Measurements from ENCODE around the gene REPS2.

The REPS2 gene

GRCh38 chrX:17167915-17168314 lies 221.5 kb downstream of the REPS2 start:
- Histone ChIP-seq H4K12ac (ENCODE audit: low read depth, low read length) (no peak overlapping the region), H3K79me1 (ENCODE audit: low read length) (no peaks in the 10 kb centered on the region), H3K27ac (ENCODE audit: low read depth, low read length) (no peak overlapping the region), H2BK5ac (ENCODE audit: low read depth, low read length, poor library complexity) (no peak overlapping the region), H3K9me3 (ENCODE audit: insufficient read depth, low read depth, low read length) (no peaks in the 10 kb centered on the region), H3K36me3 (ENCODE audit: control insufficient read depth in 1 of 2, insufficient read depth in 2 of 2, low read length in 2 of 2) (no peaks in the 10 kb centered on the region), H2AK5ac (ENCODE audit: low read length) (no peak overlapping the region), H4K91ac (ENCODE audit: low read depth, low read length) (no peak overlapping the region), H2BK120ac (ENCODE audit: insufficient read depth, low read length, poor library complexity) (no peak overlapping the region), H2BK12ac (ENCODE audit: low read length) (no peak overlapping the region), H3K4me3 (ENCODE audit: low read depth, low read length) (no peak overlapping the region), H3K23ac (ENCODE audit: low read length) (no peak overlapping the region), H3K4ac (ENCODE audit: low read depth, low read length) (no peak overlapping the region), H3K79me2 (ENCODE audit: control insufficient read depth, insufficient read depth, low read length, poor library complexity) (no peaks in the 10 kb centered on the region), H3K4me2 (ENCODE audit: low read length) (no peak overlapping the region), H3K4me1 (ENCODE audit: control insufficient read depth in 1 of 2, insufficient read depth in 2 of 2, low read length in 2 of 2) (no peaks in the 10 kb centered on the region), H4K8ac (ENCODE audit: low read depth, low read length) (no peak overlapping the region), H3K27me3 (ENCODE audit: insufficient read depth, low read length) (no peaks in the 10 kb centered on the region), H3K14ac (ENCODE audit: low read length) (no peak overlapping the region), H3K9ac (ENCODE audit: low read length) (no peak overlapping the region), H2AFZ (ENCODE audit: insufficient read depth, low read length, poor library complexity) (no peak overlapping the region), H3K18ac (ENCODE audit: low read length) (no peak overlapping the region)
- no peak for DNase-seq
- WGBS (ENCODE audit: extremely low coverage, insufficient coverage, insufficient read length) = no CpG with 5 or more reads among the region's 2 CpGs

- H3K27me3 ChIP-seq (ENCODE audit: insufficient read depth, low read length) = no peaks in the 10 kb centered on the region
- H3K27ac ChIP-seq (ENCODE audit: low read depth, low read length) = no peak overlapping the region
- H3K23ac ChIP-seq (ENCODE audit: low read length) = no peak overlapping the region
- no peak overlapping the region for H4K91ac ChIP-seq (ENCODE audit: low read depth, low read length)
- no peak overlapping the region for H2AFZ ChIP-seq (ENCODE audit: insufficient read depth, low read length, poor library complexity)
- no peak overlapping the region for H2BK12ac ChIP-seq (ENCODE audit: low read length)
- H2AK5ac ChIP-seq (ENCODE audit: low read length) = no peak overlapping the region
- H3K4me1 ChIP-seq (ENCODE audit: control insufficient read depth in 1 of 2, insufficient read depth in 2 of 2, low read length in 2 of 2) = no peaks in the 10 kb centered on the region
- no peak overlapping the region for H4K12ac ChIP-seq (ENCODE audit: low read depth, low read length)
- no peaks in the 10 kb centered on the region for H3K36me3 ChIP-seq (ENCODE audit: control insufficient read depth in 1 of 2, insufficient read depth in 2 of 2, low read length in 2 of 2)
- no peak for DNase-seq
- no peaks in the 10 kb centered on the region for H3K79me2 ChIP-seq (ENCODE audit: control insufficient read depth, insufficient read depth, low read length, poor library complexity)
- H2BK5ac ChIP-seq (ENCODE audit: low read depth, low read length, poor library complexity) = no peak overlapping the region
- no peak overlapping the region for H3K4ac ChIP-seq (ENCODE audit: low read depth, low read length)
- no peaks in the 10 kb centered on the region for H3K79me1 ChIP-seq (ENCODE audit: low read length)
- no peak overlapping the region for H3K9ac ChIP-seq (ENCODE audit: low read length)
- no peak overlapping the region for H3K4me2 ChIP-seq (ENCODE audit: low read length)
- H3K14ac ChIP-seq (ENCODE audit: low read length) = no peak overlapping the region
- H3K18ac ChIP-seq (ENCODE audit: low read length) = no peak overlapping the region
- H2BK120ac ChIP-seq (ENCODE audit: insufficient read depth, low read length, poor library complexity) = no peak overlapping the region
- WGBS (ENCODE audit: extremely low coverage, insufficient coverage, insufficient read length) = no CpG with 5 or more reads among the region's 2 CpGs
- no peaks in the 10 kb centered on the region for H3K9me3 ChIP-seq (ENCODE audit: insufficient read depth, low read depth, low read length)
- H4K8ac ChIP-seq (ENCODE audit: low read depth, low read length) = no peak overlapping the region
- H3K4me3 ChIP-seq (ENCODE audit: low read depth, low read length) = no peak overlapping the region
Observed at GRCh38 chrX:17170973-17171372, 224.5 kb downstream of the REPS2 start.

GRCh38 chrX:17174671-17175070 lies 228.2 kb downstream of the REPS2 start:
- Histone ChIP-seq H3K27me3 (ENCODE audit: insufficient read depth, low read length) (no peaks in the 10 kb centered on the region), H4K8ac (ENCODE audit: low read depth, low read length) (no peak overlapping the region), H3K79me1 (ENCODE audit: low read length) (no peaks in the 10 kb centered on the region), H2AFZ (ENCODE audit: insufficient read depth, low read length, poor library complexity) (no peak overlapping the region), H3K14ac (ENCODE audit: low read length) (no peak overlapping the region), H4K12ac (ENCODE audit: low read depth, low read length) (no peak overlapping the region), H3K4me3 (ENCODE audit: low read depth, low read length) (no peak overlapping the region), H2BK12ac (ENCODE audit: low read length) (no peak overlapping the region), H3K36me3 (ENCODE audit: control insufficient read depth in 1 of 2, insufficient read depth in 2 of 2, low read length in 2 of 2) (no peaks in the 10 kb centered on the region), H2BK5ac (ENCODE audit: low read depth, low read length, poor library complexity) (no peak overlapping the region), H3K9me3 (ENCODE audit: insufficient read depth, low read depth, low read length) (no peaks in the 10 kb centered on the region), H3K4me1 (ENCODE audit: control insufficient read depth in 1 of 2, insufficient read depth in 2 of 2, low read length in 2 of 2) (no peaks in the 10 kb centered on the region), H3K4me2 (ENCODE audit: low read length) (no peak overlapping the region), H3K27ac (ENCODE audit: low read depth, low read length) (no peak overlapping the region), H3K4ac (ENCODE audit: low read depth, low read length) (no peak overlapping the region), H2BK120ac (ENCODE audit: insufficient read depth, low read length, poor library complexity) (no peak overlapping the region), H3K79me2 (ENCODE audit: control insufficient read depth, insufficient read depth, low read length, poor library complexity) (no peaks in the 10 kb centered on the region), H3K9ac (ENCODE audit: low read length) (no peak overlapping the region), H3K23ac (ENCODE audit: low read length) (no peak overlapping the region), H2AK5ac (ENCODE audit: low read length) (no peak overlapping the region), H4K91ac (ENCODE audit: low read depth, low read length) (no peak overlapping the region), H3K18ac (ENCODE audit: low read length) (no peak overlapping the region)
- no peak for DNase-seq
- WGBS (ENCODE audit: extremely low coverage, insufficient coverage, insufficient read length) = no CpG with 5 or more reads among the region's 8 CpGs

GRCh38 chrX:17182317-17182716 lies 235.9 kb downstream of the REPS2 start:
- no CpG with 5 or more reads among the region's 3 CpGs for WGBS (ENCODE audit: extremely low coverage, insufficient coverage, insufficient read length)
- Histone ChIP-seq H3K4ac (ENCODE audit: low read depth, low read length) (no peak overlapping the region), H2AFZ (ENCODE audit: insufficient read depth, low read length, poor library complexity) (no peak overlapping the region), H3K79me2 (ENCODE audit: control insufficient read depth, insufficient read depth, low read length, poor library complexity) (no peaks in the 10 kb centered on the region), H3K4me1 (ENCODE audit: control insufficient read depth in 1 of 2, insufficient read depth in 2 of 2, low read length in 2 of 2) (no peaks in the 10 kb centered on the region), H4K8ac (ENCODE audit: low read depth, low read length) (no peak overlapping the region), H3K9ac (ENCODE audit: low read length) (no peak overlapping the region), H3K4me3 (ENCODE audit: low read depth, low read length) (no peak overlapping the region), H2BK12ac (ENCODE audit: low read length) (no peak overlapping the region), H2AK5ac (ENCODE audit: low read length) (no peak overlapping the region), H4K91ac (ENCODE audit: low read depth, low read length) (no peak overlapping the region), H3K27ac (ENCODE audit: low read depth, low read length) (no peak overlapping the region), H3K36me3 (ENCODE audit: control insufficient read depth in 1 of 2, insufficient read depth in 2 of 2, low read length in 2 of 2) (no peaks in the 10 kb centered on the region), H3K14ac (ENCODE audit: low read length) (no peak overlapping the region), H3K79me1 (ENCODE audit: low read length) (no peaks in the 10 kb centered on the region), H3K4me2 (ENCODE audit: low read length) (no peak overlapping the region), H4K12ac (ENCODE audit: low read depth, low read length) (no peak overlapping the region), H3K27me3 (ENCODE audit: insufficient read depth, low read length) (no peaks in the 10 kb centered on the region), H3K18ac (ENCODE audit: low read length) (no peak overlapping the region), H3K9me3 (ENCODE audit: insufficient read depth, low read depth, low read length) (no peaks in the 10 kb centered on the region), H2BK120ac (ENCODE audit: insufficient read depth, low read length, poor library complexity) (no peak overlapping the region), H2BK5ac (ENCODE audit: low read depth, low read length, poor library complexity) (no peak overlapping the region), H3K23ac (ENCODE audit: low read length) (no peak overlapping the region)
- no peak for DNase-seq

Measured in trophoblast cell (in vitro differentiated cells and primary cell).